RPMI8226 (cell line): ENCODE measurements around the gene IL1R2.
"Not testable (repeated sequence)": the region's sequence is repeated elsewhere in the genome, so short reads cannot be mapped to it uniquely, and the experiment has no call there.

Source experiments
- DNase-seq: peaks from one replicate; pipeline ENCODE4 v3.0.0-alpha.2; 2015

Gene IL1R2

GRCh38 chr2:102063941-102064678 lies 72.3 kb downstream of the IL1R2 start:
- DNase-seq, result no peak

- no peak for DNase-seq
These were observed 73.2 kb downstream of the IL1R2 start for GRCh38 chr2:102064679-102065674.

GRCh38 chr2:102065675-102066252 lies 74.0 kb downstream of the IL1R2 start:
- no peak for DNase-seq

GRCh38 chr2:102066554-102066953 lies 74.8 kb downstream of the IL1R2 start:
- DNase-seq, result no peak

GRCh38 chr2:102068126-102068525 lies 76.4 kb downstream of the IL1R2 start:
- DNase-seq, result not testable (repeated sequence)

- DNase-seq, result no peak
These were observed 77.7 kb downstream of the IL1R2 start for GRCh38 chr2:102069311-102069974.

GRCh38 chr2:102070058-102070642 lies 78.4 kb downstream of the IL1R2 start:
- DNase-seq, result no peak

GRCh38 chr2:102072741-102073140 lies 81.0 kb downstream of the IL1R2 start:
- DNase-seq, result no peak

GRCh38 chr2:102073168-102073724 lies 81.5 kb downstream of the IL1R2 start:
- no peak for DNase-seq

- no peak for DNase-seq
These were observed 82.5 kb downstream of the IL1R2 start for GRCh38 chr2:102074152-102074783.

- no peak for DNase-seq
These were observed 83.7 kb downstream of the IL1R2 start for GRCh38 chr2:102075479-102075878.

GRCh38 chr2:102076512-102076911 lies 84.8 kb downstream of the IL1R2 start:
- no peak for DNase-seq
